Measurements from ENCODE around the gene HIP1. TPM values are rescaled to one million over a fixed set of nuclear protein-coding genes. Genes with fewer than 3 reads are reported as not detected.

Gene HIP1
- total and polyA plus RNA-seq, 9 of the 15 experiments (the other 6 are each of a cell fraction or from before 2014, with no cell fraction given), result 2.4 to 13.7 (median 9.5) TPM

DNA sequence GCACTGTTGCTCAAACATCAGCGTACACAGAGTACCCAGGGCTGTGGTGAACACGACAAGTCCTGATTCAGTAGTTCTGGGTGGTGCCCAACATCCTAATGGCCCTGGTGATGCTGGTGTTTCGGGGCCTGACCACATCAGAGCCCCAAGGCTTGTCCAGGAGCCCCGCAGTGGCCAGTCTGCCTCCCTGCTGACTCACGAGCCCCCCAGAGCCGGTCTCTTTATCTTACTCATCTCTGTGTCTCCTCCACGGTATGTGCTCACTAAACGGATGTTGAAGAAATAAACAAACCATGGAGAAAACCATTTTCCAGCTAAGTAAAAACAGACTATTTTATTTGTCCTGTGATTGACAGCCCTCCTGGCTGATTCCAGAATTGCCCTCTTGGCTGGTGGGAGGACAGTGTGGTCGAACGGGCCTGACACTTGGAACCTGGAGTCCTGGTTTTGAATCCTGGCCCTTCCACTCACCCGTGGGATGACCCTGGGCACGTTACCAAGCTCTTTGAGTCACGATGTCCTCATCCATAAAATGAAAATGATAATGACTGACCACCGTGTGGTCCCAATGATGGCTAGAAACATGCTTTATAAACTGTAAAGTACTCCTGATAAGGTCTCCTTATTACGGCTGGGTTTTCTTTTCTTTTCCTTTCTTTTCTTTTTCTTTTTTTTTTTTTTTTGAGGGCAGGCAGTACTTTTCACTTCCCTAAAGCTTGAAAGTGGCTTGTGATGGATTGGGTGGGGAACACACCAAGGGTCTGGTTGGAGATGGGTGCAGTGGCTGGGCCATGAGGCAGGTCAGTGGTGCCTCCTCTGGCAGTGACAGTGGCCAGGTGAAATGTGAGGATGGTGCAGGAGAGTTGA, 5.7 kb downstream of the HIP1 start (continued):
- peak; percentile 55; the same call in 1 of the 2 replicates for TF ChIP-seq DPF2 (IDR thresholded peaks at IDR 0.05)
- no peak for TF ChIP-seq MAFK (IDR thresholded peaks at IDR 0.05; ENCODE audit: low read length)
- TF ChIP-seq ARID1B (IDR thresholded peaks at IDR 0.05), result peak; percentile 55; the same call in 1 of the 2 replicates

DNA sequence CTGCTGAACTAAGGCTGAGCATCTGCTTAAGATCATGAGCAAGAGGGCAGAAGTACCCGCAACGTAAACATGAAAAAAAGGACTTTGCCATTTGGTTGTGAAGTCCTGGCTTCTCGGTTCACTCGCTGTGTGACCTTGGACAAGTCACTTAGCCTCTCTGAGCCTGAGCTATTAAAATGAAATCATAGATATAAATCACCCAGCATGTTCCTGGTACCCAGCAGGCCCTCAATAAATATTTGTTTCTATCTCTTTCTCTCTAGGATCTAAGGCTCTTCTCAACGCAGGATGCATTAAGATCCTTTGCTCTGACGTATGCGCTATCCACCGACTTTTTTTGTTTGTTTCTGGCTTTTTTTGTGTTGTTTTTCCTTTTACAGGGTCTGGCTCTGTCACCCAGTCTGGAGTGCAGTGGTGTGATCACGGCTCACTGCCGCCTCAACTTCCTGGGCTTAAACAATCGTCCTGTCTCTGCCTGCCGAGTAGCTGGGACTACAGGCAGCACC, 6.7 kb downstream of the HIP1 start:
- H2AFZ ChIP-seq (ENCODE audit: low read depth, low read length), result no peak overlapping the region
- intact Hi-C loops (cut with micrococcal nuclease), result no loop called here
- peaks cover 5% of the 10 kb centered on the region; the same call in 2 of the 3 replicates for H3K36me3 ChIP-seq (ENCODE audit: control insufficient read depth, insufficient read depth, low read length)
- in situ Hi-C loops (cut with MboI), result no loop called here
- ATAC-seq (no peak), FAIRE-seq (no peak), DNase-seq (ENCODE audit: extremely low read depth in 1 of 4, low spot score in 3 of 4) (no peak)
- no peak overlapping the region for H3K9ac ChIP-seq (ENCODE audit: insufficient read depth in 1 of 2, low read depth in 2 of 2, low read length in 2 of 2)
- no peak overlapping the region for H3K4me2 ChIP-seq (ENCODE audit: insufficient read depth, low read length)
- H3K27ac ChIP-seq (ENCODE audit: extremely low read depth, low read depth, low read length), result peak overlapping the region; percentile 66; the same call in 1 of the 3 replicates
- POLR2A ChIA-PET, result interaction anchor here (0.5 to 1.6 kb wide), 3 partner anchors 8 to 91 kb away, joined by 3 to 4 read pairs (median 3); no protein-coding TSS in a partner anchor
- no peaks in the 10 kb centered on the region for H3K9me1 ChIP-seq (ENCODE audit: control insufficient read depth, insufficient read depth, low read length)
- H3K4me3 ChIP-seq, result no peak overlapping the region
- no peaks in the 10 kb centered on the region for H3K27me3 ChIP-seq (ENCODE audit: control insufficient read depth in 2 of 2, insufficient read depth in 2 of 2, low read length in 2 of 2)
- H3K79me2 ChIP-seq (ENCODE audit: control insufficient read depth, insufficient read depth, low read length), result peaks cover 24% of the 10 kb centered on the region
- CTCF ChIA-PET (ENCODE audit: low intra/inter-chr PET ratio), result no interaction called here
- BruUV-seq (replicated peaks), result no TSS peak
- H3K4me1 ChIP-seq (replicated peaks in 1 of 2; ENCODE audit: control insufficient read depth in 2 of 2, insufficient read depth in 2 of 2, low read length in 2 of 2), result peaks cover 35 to 36% of the 10 kb centered on the region in 2 experiments
- H3K9me3 ChIP-seq (replicated peaks; ENCODE audit: control insufficient read depth, insufficient read depth, low read depth, low read length), result no peaks in the 10 kb centered on the region
- WGBS (ENCODE audit: insufficient coverage, low coverage, missing lambda C conversion rate), result 84% methylated on average over 12 of the region's 12 CpGs
- H4K20me1 ChIP-seq (replicated peaks; ENCODE audit: control insufficient read depth, insufficient read depth, low read length), result no peaks in the 10 kb centered on the region
- TF ChIP-seq ZNF79 (CRISPR knock-in tag; IDR thresholded peaks at IDR 0.05; ENCODE audit: low read depth) (no peak), POLR3G (IDR thresholded peaks at IDR 0.05; ENCODE audit: extremely low read depth, insufficient read length, insufficient replicate concordance) (no peak), SMARCA5 (IDR thresholded peaks at IDR 0.05) (peak; percentile 90), ZFP36 (IDR thresholded peaks at IDR 0.05; ENCODE audit: low read depth, low read length, partially characterized antibody) (peak; percentile 93), POLR2B (IDR thresholded peaks at IDR 0.05; ENCODE audit: low read depth, partially characterized antibody) (peak; percentile 23), ARNT (IDR thresholded peaks at IDR 0.05) (0 out of 4 replicates have a peak, but pooled peaks of 1 of the 2 experiments have one; percentile 62), TBL1XR1 (IDR thresholded peaks at IDR 0.05; ENCODE audit: low read length in 2 of 2) (no peak), HDAC2 (IDR thresholded peaks at IDR 0.05) (peak; percentile 72)
- TF ChIP-seq, protein P1, sequence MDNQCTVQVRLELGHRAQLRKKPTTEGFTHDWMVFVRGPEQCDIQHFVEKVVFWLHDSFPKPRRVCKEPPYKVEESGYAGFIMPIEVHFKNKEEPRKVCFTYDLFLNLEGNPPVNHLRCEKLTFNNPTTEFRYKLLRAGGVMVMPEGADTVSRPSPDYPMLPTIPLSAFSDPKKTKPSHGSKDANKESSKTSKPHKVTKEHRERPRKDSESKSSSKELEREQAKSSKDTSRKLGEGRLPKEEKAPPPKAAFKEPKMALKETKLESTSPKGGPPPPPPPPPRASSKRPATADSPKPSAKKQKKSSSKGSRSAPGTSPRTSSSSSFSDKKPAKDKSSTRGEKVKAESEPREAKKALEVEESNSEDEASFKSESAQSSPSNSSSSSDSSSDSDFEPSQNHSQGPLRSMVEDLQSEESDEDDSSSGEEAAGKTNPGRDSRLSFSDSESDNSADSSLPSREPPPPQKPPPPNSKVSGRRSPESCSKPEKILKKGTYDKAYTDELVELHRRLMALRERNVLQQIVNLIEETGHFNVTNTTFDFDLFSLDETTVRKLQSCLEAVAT (IDR thresholded peaks at IDR 0.05), result peak in 1 of 2 experiments; percentile 76; a peak in 2 of 4 replicates
- TF ChIP-seq, protein P2, sequence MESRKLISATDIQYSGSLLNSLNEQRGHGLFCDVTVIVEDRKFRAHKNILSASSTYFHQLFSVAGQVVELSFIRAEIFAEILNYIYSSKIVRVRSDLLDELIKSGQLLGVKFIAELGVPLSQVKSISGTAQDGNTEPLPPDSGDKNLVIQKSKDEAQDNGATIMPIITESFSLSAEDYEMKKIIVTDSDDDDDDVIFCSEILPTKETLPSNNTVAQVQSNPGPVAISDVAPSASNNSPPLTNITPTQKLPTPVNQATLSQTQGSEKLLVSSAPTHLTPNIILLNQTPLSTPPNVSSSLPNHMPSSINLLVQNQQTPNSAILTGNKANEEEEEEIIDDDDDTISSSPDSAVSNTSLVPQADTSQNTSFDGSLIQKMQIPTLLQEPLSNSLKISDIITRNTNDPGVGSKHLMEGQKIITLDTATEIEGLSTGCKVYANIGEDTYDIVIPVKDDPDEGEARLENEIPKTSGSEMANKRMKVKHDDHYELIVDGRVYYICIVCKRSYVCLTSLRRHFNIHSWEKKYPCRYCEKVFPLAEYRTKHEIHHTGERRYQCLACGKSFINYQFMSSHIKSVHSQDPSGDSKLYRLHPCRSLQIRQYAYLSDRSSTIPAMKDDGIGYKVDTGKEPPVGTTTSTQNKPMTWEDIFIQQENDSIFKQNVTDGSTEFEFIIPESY (CRISPR knock-in tag; IDR thresholded peaks at IDR 0.05), result peak; percentile 80
